H1 (cell line): ENCODE measurements around the gene DCAF16. TPM values are rescaled to one million over a fixed set of nuclear protein-coding genes. Genes with fewer than 3 reads are reported as not detected.

Source experiments
- BACH1 ChIP-seq: IDR thresholded peaks from 2 replicates; pipeline ENCODE4 v1.6.1; 2012; ENCODE audit warnings: low read length, improper control_type of control experiment
- CHD1 ChIP-seq: IDR thresholded peaks from 2 replicates; pipeline ENCODE4 v1.6.1; 2012; ENCODE audit warnings: low read depth, low read length, improper control_type of control experiment
- CTBP2 ChIP-seq: IDR thresholded peaks from 2 replicates; pipeline ENCODE4 v1.7.0; 2011; ENCODE audit warnings: borderline replicate concordance, mild to moderate bottlenecking, moderate library complexity, mixed read lengths, low read length; ENCODE audit not compliant: insufficient read depth, insufficient read length
- FOSL1 ChIP-seq: IDR thresholded peaks from 2 replicates; pipeline ENCODE4 v1.6.1; 2011; ENCODE audit warnings: mild to moderate bottlenecking, low read depth, low read length, moderate library complexity; ENCODE audit not compliant: insufficient read depth
- GTF2F1 ChIP-seq: IDR thresholded peaks from 2 replicates; pipeline ENCODE4 v1.6.1; 2012; ENCODE audit warnings: low read depth, low read length, improper control_type of control experiment, borderline replicate concordance
- POU5F1 ChIP-seq: IDR thresholded peaks from 2 replicates; pipeline ENCODE4 v1.6.1; 2011; ENCODE audit warnings: low read depth, mild to moderate bottlenecking, low read length, moderate library complexity
- RFX5 ChIP-seq: IDR thresholded peaks from 2 replicates; pipeline ENCODE4 v1.6.1; 2011; ENCODE audit warnings: low read depth, low read length, improper control_type of control experiment, borderline replicate concordance
- YY1 ChIP-seq: IDR thresholded peaks from 2 replicates; pipeline ENCODE4 v1.6.1; 2011; ENCODE audit warnings: low read depth, mild to moderate bottlenecking, low read length
- polyA plus RNA-seq, 7 experiments: library from polyadenylated mRNA; depleted of rRNA in 3 of 7; stranded (reverse) in 5 of 7; unstranded in 2 of 7; fragments of >200 nt in 5 of 7; fragments of 200-250 nt in 2 of 7; gene quantifications; 1 replicate in 5 of 7; 2 replicates in 1 of 7; 4 replicates in 1 of 7; pipeline versions ENCODE4 v1.2.1 to v1.2.3, GENCODE V29; 2011 to 2013; ENCODE audit warnings: missing spikeins in 2 of 7, mixed read lengths in 2 of 7
- total RNA-seq: library from RNA; stranded (reverse); fragmentation: NEBNext Ultra II Directional; extraction: Animal tissue kit (Norgen Biotek cat#: 25700); gene quantifications from 2 replicates; pipeline ENCODE4 v1.2.1, GENCODE V29; 2021

Gene DCAF16
- total and polyA plus RNA-seq, 2 of the 8 experiments (the other 6 are each of a cell fraction or from before 2014, with no cell fraction given): 26.5 to 55.7 TPM

GRCh38 chr4:17805580-17806155, 4.9 kb downstream of the DCAF16 start (continued):
- TF ChIP-seq CHD1 (no peak), CTBP2 (no peak), RFX5 (no peak), POU5F1 (no peak), GTF2F1 (no peak), FOSL1 (no peak), YY1 (no peak), BACH1 (no peak)
